H1 (cell line): ENCODE measurements around the gene ZNF524. TPM values are rescaled to one million over a fixed set of nuclear protein-coding genes. Genes with fewer than 3 reads are reported as not detected.

Experiments
- CTCF ChIA-PET: fragments of 300-600 bp; sonication (Branson Sonifier 250); formaldehyde crosslinking; loops from one replicate; lab custom pipeline; 2021; ENCODE audit not compliant: partially characterized antibody; lab: Charles Lee
- POLR2A ChIA-PET: fragments of 300-600 bp; sonication (Branson Sonifier 250); formaldehyde crosslinking; loops from one replicate; lab custom pipeline; 2021; ENCODE audit warnings: inconsistent platforms; ENCODE audit not compliant: partially characterized antibody; lab: Charles Lee
- DNase-seq, 2 experiments: peaks; one replicate each; pipeline versions ENCODE4 v3.0.0 to v3.0.0-alpha.2; 2010 to 2022; ENCODE audit warnings: low spot score in 2 of 2, low read depth in 1 of 2, mixed read lengths in 1 of 2
- FAIRE-seq: peaks from 2 replicates; lab custom pipeline; 2011; peaks lifted over from hg19 to GRCh38; lab: Jason Lieb, UNC
- H2AFZ ChIP-seq: 2 replicates; pipeline ENCODE4 v1.8.1; 2012; ENCODE audit warnings: low read length, inconsistent platforms
- H2AK5ac ChIP-seq: 2 replicates; pipeline ENCODE4 v1.6.1; 2013; ENCODE audit warnings: low read depth, low read length
- H2BK120ac ChIP-seq: replicated peaks from 2 replicates; pipeline ENCODE3; 2013; ENCODE audit warnings: low read depth, low read length, inconsistent platforms
- H2BK12ac ChIP-seq: 2 replicates; pipeline ENCODE4 v1.6.1; 2013; ENCODE audit warnings: low read depth, low read length
- H2BK15ac ChIP-seq: 2 replicates; pipeline ENCODE4 v1.6.1; 2013; ENCODE audit warnings: low read length
- H2BK20ac ChIP-seq: 2 replicates; pipeline ENCODE4 v1.6.1; 2013; ENCODE audit warnings: low read length
- H2BK5ac ChIP-seq: 2 replicates; pipeline ENCODE4 v1.6.1; 2013; ENCODE audit warnings: low read depth, low read length
- H3K14ac ChIP-seq: 2 replicates; pipeline ENCODE4 v1.6.1; 2013; ENCODE audit warnings: inconsistent platforms; ENCODE audit not compliant: insufficient read length
- H3K18ac ChIP-seq: 2 replicates; pipeline ENCODE4 v1.6.1; 2013; ENCODE audit warnings: low read length; ENCODE audit errors: extremely low read depth
- H3K23ac ChIP-seq: 2 replicates; pipeline ENCODE4 v1.6.1; 2013; ENCODE audit warnings: inconsistent platforms; ENCODE audit not compliant: insufficient read length
- H3K23me2 ChIP-seq: 2 replicates; pipeline ENCODE4 v1.6.1; 2013; ENCODE audit warnings: low read depth, low read length
- H3K27ac ChIP-seq: 2 replicates; pipeline ENCODE4 v1.6.1; 2011; ENCODE audit warnings: low read depth, low read length, inconsistent platforms
- H3K27me3 ChIP-seq, 4 experiments: replicated peaks in 1 of 4; 1 replicate in 1 of 4; 2 replicates in 3 of 4; pipeline versions ENCODE4 v1.6.1 to v1.8.1; 2011 to 2013; ENCODE audit warnings: low read length in 3 of 4, mild to moderate bottlenecking in 3 of 4, inconsistent platforms in 2 of 4, mixed read lengths in 2 of 4, moderate library complexity in 1 of 4; ENCODE audit not compliant: control insufficient read depth in 3 of 4, insufficient read depth in 3 of 4; ENCODE audit errors: extremely low read depth in 1 of 4
- H3K36me3 ChIP-seq, 4 experiments: 2 replicates each; pipeline versions ENCODE4 v1.6.1 to v1.8.1; 2011 to 2013; ENCODE audit warnings: mild to moderate bottlenecking in 4 of 4, low read length in 3 of 4, moderate library complexity in 2 of 4, control low read depth in 1 of 4, inconsistent platforms in 1 of 4; ENCODE audit not compliant: insufficient read depth in 4 of 4, control insufficient read depth in 2 of 4
- H3K4ac ChIP-seq: replicated peaks from 2 replicates; pipeline ENCODE3; 2013; ENCODE audit warnings: low read length, low read depth, mixed read lengths, inconsistent platforms; ENCODE audit not compliant: insufficient read length
- H3K4me1 ChIP-seq, 4 experiments: replicated peaks in 1 of 4; 1 replicate in 1 of 4; 2 replicates in 3 of 4; pipeline versions ENCODE4 v1.6.1 to v1.8.1; 2011 to 2013; ENCODE audit warnings: low read length in 3 of 4, inconsistent platforms in 2 of 4, mixed read lengths in 1 of 4; ENCODE audit not compliant: insufficient read depth in 4 of 4, control insufficient read depth in 3 of 4
- H3K4me2 ChIP-seq, 2 experiments: 2 replicates each; pipeline versions ENCODE4 v1.6.1 to v1.8.1; 2011 to 2013; ENCODE audit warnings: low read depth in 2 of 2, low read length in 2 of 2, control low read depth in 1 of 2, inconsistent platforms in 1 of 2, mild to moderate bottlenecking in 1 of 2; ENCODE audit not compliant: insufficient read depth in 1 of 2
- H3K4me3 ChIP-seq, 4 experiments: fragments of 200-600, 300-600 bp in 1 of 4; sonication (generic), shearing (Covaris generic), sonication (Bioruptor Twin) in 1 of 4; 2 replicates each; pipeline versions ENCODE4 v1.5.1 to v1.8.1; 2011 to 2016; ENCODE audit warnings: low read length in 4 of 4, low read depth in 3 of 4, control low read depth in 2 of 4, inconsistent platforms in 2 of 4, mild to moderate bottlenecking in 2 of 4, mixed read lengths in 1 of 4, moderate library complexity in 1 of 4; ENCODE audit not compliant: insufficient read depth in 2 of 4; ENCODE audit errors: extremely low read depth in 1 of 4
- H3K56ac ChIP-seq: replicated peaks from 2 replicates; pipeline ENCODE3; 2013; ENCODE audit warnings: low read depth, mild to moderate bottlenecking, mixed read lengths, low read length, inconsistent platforms; ENCODE audit not compliant: insufficient read length
- H3K79me1 ChIP-seq: 2 replicates; pipeline ENCODE4 v1.6.1; 2013; ENCODE audit warnings: low read depth, low read length, control low read depth
- H3K79me2 ChIP-seq, 2 experiments: 2 replicates each; pipeline versions ENCODE4 v1.6.1 to v1.8.1; 2012 to 2013; ENCODE audit warnings: low read length in 2 of 2, mild to moderate bottlenecking in 2 of 2, inconsistent platforms in 1 of 2; ENCODE audit not compliant: insufficient read depth in 2 of 2, control insufficient read depth in 1 of 2
- H3K9ac ChIP-seq, 4 experiments: replicated peaks in 1 of 4; 1 replicate in 1 of 4; 2 replicates in 3 of 4; pipeline versions ENCODE4 v1.6.1 to v1.8.1; 2011 to 2013; ENCODE audit warnings: low read depth in 3 of 4, low read length in 3 of 4, control low read depth in 2 of 4, mild to moderate bottlenecking in 2 of 4, moderate library complexity in 2 of 4, inconsistent platforms in 1 of 4; ENCODE audit errors: extremely low read depth in 1 of 4
- H3K9me3 ChIP-seq, 2 experiments: 2 replicates each; pipeline versions ENCODE4 v1.6.1 to v1.8.1; 2012 to 2013; ENCODE audit warnings: mild to moderate bottlenecking in 2 of 2, moderate library complexity in 2 of 2, control low read depth in 1 of 2, inconsistent platforms in 1 of 2, low read depth in 1 of 2, low read length in 1 of 2, mixed read lengths in 1 of 2; ENCODE audit not compliant: insufficient read depth in 2 of 2
- H4K20me1 ChIP-seq, 2 experiments: replicated peaks in 1 of 2; 2 replicates each; pipeline versions ENCODE3 to v1.8.1; 2011 to 2013; ENCODE audit warnings: inconsistent platforms in 2 of 2, low read length in 2 of 2, mild to moderate bottlenecking in 1 of 2; ENCODE audit not compliant: insufficient read depth in 2 of 2, control insufficient read depth in 1 of 2
- H4K5ac ChIP-seq: 2 replicates; pipeline ENCODE4 v1.6.1; 2013; ENCODE audit warnings: low read length, low read depth, mixed read lengths, inconsistent platforms; ENCODE audit not compliant: insufficient read length
- H4K8ac ChIP-seq: 2 replicates; pipeline ENCODE4 v1.8.0; 2013; ENCODE audit warnings: mild to moderate bottlenecking, moderate library complexity, low read length, inconsistent platforms; ENCODE audit not compliant: insufficient read depth; ENCODE audit errors: extremely low read depth
- H4K91ac ChIP-seq: replicated peaks from 2 replicates; pipeline ENCODE3; 2013; ENCODE audit warnings: low read length, mixed read lengths, inconsistent platforms; ENCODE audit not compliant: insufficient read length
- BRCA1 ChIP-seq: IDR thresholded peaks from 2 replicates; pipeline ENCODE4 v1.6.1; 2012; ENCODE audit warnings: low read depth, low read length, improper control_type of control experiment
- CBX8 ChIP-seq: fragments of 300-800, 300-1000 bp; sonication (generic); IDR thresholded peaks from 2 replicates; pipeline ENCODE4 v1.7.1; 2016; ENCODE audit warnings: low read depth, low read length, borderline replicate concordance
- CHD1 ChIP-seq: IDR thresholded peaks from 2 replicates; pipeline ENCODE4 v1.6.1; 2012; ENCODE audit warnings: low read depth, low read length, improper control_type of control experiment
- CREB1 ChIP-seq: IDR thresholded peaks from 2 replicates; pipeline ENCODE4 v1.6.1; 2012; ENCODE audit warnings: inconsistent platforms
- CTBP2 ChIP-seq: IDR thresholded peaks from 2 replicates; pipeline ENCODE4 v1.7.0; 2011; ENCODE audit warnings: borderline replicate concordance, mild to moderate bottlenecking, moderate library complexity, mixed read lengths, low read length; ENCODE audit not compliant: insufficient read depth, insufficient read length
- EGR1 ChIP-seq: IDR thresholded peaks from 2 replicates; pipeline ENCODE4 v1.6.1; 2011; ENCODE audit warnings: low read depth, low read length, borderline replicate concordance
- GABPA ChIP-seq: IDR thresholded peaks from 2 replicates; pipeline ENCODE4 v1.6.1; 2011; ENCODE audit warnings: mild to moderate bottlenecking, low read length, moderate library complexity, borderline replicate concordance; ENCODE audit not compliant: insufficient read depth
- JUND ChIP-seq: IDR thresholded peaks from 2 replicates; pipeline ENCODE4 v1.6.1; 2011; ENCODE audit warnings: mild to moderate bottlenecking, improper control_type of control experiment, low read length
- NANOG ChIP-seq: IDR thresholded peaks from 2 replicates; pipeline ENCODE4 v1.6.1; 2011; ENCODE audit warnings: low read length, low read depth, mild to moderate bottlenecking, inconsistent platforms; ENCODE audit not compliant: insufficient read depth, poor library complexity, severe bottlenecking
- POLR2A ChIP-seq, 2 experiments: IDR thresholded peaks; 1 replicate in 1 of 2; 2 replicates in 1 of 2; pipeline ENCODE4 v1.6.1; 2011; ENCODE audit warnings: low read depth in 2 of 2, low read length in 2 of 2, mild to moderate bottlenecking in 2 of 2; ENCODE audit errors: control extremely low read depth in 1 of 2
- POLR2AphosphoS5 ChIP-seq: IDR thresholded peaks from 2 replicates; pipeline ENCODE4 v1.6.1; 2011; ENCODE audit warnings: low read depth, low read length
- POU5F1 ChIP-seq: IDR thresholded peaks from 2 replicates; pipeline ENCODE4 v1.6.1; 2011; ENCODE audit warnings: low read depth, mild to moderate bottlenecking, low read length, moderate library complexity
- RFX5 ChIP-seq: IDR thresholded peaks from 2 replicates; pipeline ENCODE4 v1.6.1; 2011; ENCODE audit warnings: low read depth, low read length, improper control_type of control experiment, borderline replicate concordance
- TCF12 ChIP-seq: IDR thresholded peaks from 2 replicates; pipeline ENCODE4 v1.6.1; 2011; ENCODE audit warnings: low read depth, mild to moderate bottlenecking, low read length
- WGBS, 2 experiments: shearing (Covaris generic) in 1 of 2; methylation state at CpG; one replicate each; pipeline versions ENCODE4 v1.1.6 to v1.1.7; 2013 to 2015; ENCODE audit warnings: low lambda C conversion rate in 2 of 2, mixed read lengths in 2 of 2, inconsistent platforms in 1 of 2, low coverage in 1 of 2, missing lambda C conversion rate in 1 of 2; ENCODE audit not compliant: insufficient replicate concordance in 2 of 2, insufficient coverage in 1 of 2, insufficient read length in 1 of 2; ENCODE audit errors: extremely low coverage in 1 of 2, missing lambda C conversion rate in 1 of 2; 5-methylcytosine and 5-hydroxymethylcytosine counted together
- polyA plus RNA-seq, 7 experiments: library from polyadenylated mRNA; depleted of rRNA in 3 of 7; stranded (reverse) in 5 of 7; unstranded in 2 of 7; fragments of >200 nt in 5 of 7; fragments of 200-250 nt in 2 of 7; gene quantifications; 1 replicate in 5 of 7; 2 replicates in 1 of 7; 4 replicates in 1 of 7; pipeline versions ENCODE4 v1.2.1 to v1.2.3, GENCODE V29; 2011 to 2013; ENCODE audit warnings: missing spikeins in 2 of 7, mixed read lengths in 2 of 7
- total RNA-seq: library from RNA; stranded (reverse); fragmentation: NEBNext Ultra II Directional; extraction: Animal tissue kit (Norgen Biotek cat#: 25700); gene quantifications from 2 replicates; pipeline ENCODE4 v1.2.1, GENCODE V29; 2021

Gene ZNF524
- total and polyA plus RNA-seq, 2 of the 8 experiments (the other 6 are each of a cell fraction or from before 2014, with no cell fraction given): 4.4 to 4.7 TPM

- H3K4me2 ChIP-seq: peak overlapping the region in 1 of 2 experiments; percentile 74; a peak in 2 of 4 replicates
- no peak overlapping the region for H2AFZ ChIP-seq
- peaks cover 0 to 10% (median 8%) of the 10 kb centered on the region in 4 experiments; a peak in 3 of 8 replicates for H3K36me3 ChIP-seq
- no peak overlapping the region for H2BK15ac ChIP-seq
- H3K14ac ChIP-seq: no peak overlapping the region
- no peak overlapping the region for H2BK5ac ChIP-seq
- no peak overlapping the region; the same call in 1 of the 2 replicates for H3K18ac ChIP-seq
- no peak overlapping the region for H4K8ac ChIP-seq
- no peak overlapping the region for H3K9ac ChIP-seq
- H3K79me2 ChIP-seq: no peaks in the 10 kb centered on the region
- no peak overlapping the region for H2BK120ac ChIP-seq
- H3K23me2 ChIP-seq: peaks cover 4% of the 10 kb centered on the region
- 82% methylated on average over 10 of the region's 10 CpGs; no CpG with 5 or more reads in 1 of the 2 experiments for WGBS, 2 experiments
- H3K27me3 ChIP-seq: peaks cover 0 to 2% (median 0%) of the 10 kb centered on the region in 4 experiments; a peak in 2 of 7 replicates
- H4K5ac ChIP-seq: no peak overlapping the region
- H3K79me1 ChIP-seq: no peaks in the 10 kb centered on the region; the same call in 1 of the 2 replicates
- no peak overlapping the region for H2BK12ac ChIP-seq
- no peak overlapping the region for H3K4ac ChIP-seq
- H3K9me3 ChIP-seq: no peaks in the 10 kb centered on the region
- H2BK20ac ChIP-seq: no peak overlapping the region
- H4K91ac ChIP-seq: no peak overlapping the region
- 0 out of 2 replicates have a peak overlapping the region, but pooled peaks have one; percentile 65 for H2AK5ac ChIP-seq
- POLR2A ChIA-PET: interaction anchor here (1.0 to 2.7 kb wide), 3 partner anchors 13 to 45 kb away, joined by 3 to 18 read pairs (median 3); partner anchors contain the start of gene ZNF865
- DNase-seq (peak in 1 of 2 experiments; percentile 47), FAIRE-seq (peak; percentile 36)
- CTCF ChIA-PET: no interaction called here
- peaks cover 0 to 8% (median 4%) of the 10 kb centered on the region in 4 experiments; a peak in 4 of 7 replicates for H3K4me1 ChIP-seq
- H3K4me3 ChIP-seq: no peak overlapping the region
- no peak overlapping the region for H3K56ac ChIP-seq
- H3K23ac ChIP-seq: no peak overlapping the region
- H4K20me1 ChIP-seq: peaks cover 0 to 2% of the 10 kb centered on the region in 2 experiments
- no peak overlapping the region for H3K27ac ChIP-seq
- no peak for TF ChIP-seq RFX5
- TF ChIP-seq GABPA: no peak
- TF ChIP-seq POLR2A (IDR thresholded peaks at IDR 0.05; ENCODE audit: control extremely low read depth in 1 of 2, low read depth in 2 of 2, low read length in 2 of 2): no peak
- TF ChIP-seq POU5F1: no peak
- no peak for TF ChIP-seq TCF12
- no peak for TF ChIP-seq CREB1
- no peak for TF ChIP-seq CBX8
- no peak for TF ChIP-seq CTBP2
- no peak for TF ChIP-seq EGR1
- peak; percentile 42 for TF ChIP-seq POLR2AphosphoS5
- TF ChIP-seq NANOG: no peak
- TF ChIP-seq CHD1: peak; percentile 94
- peak; percentile 95 for TF ChIP-seq JUND
- no peak for TF ChIP-seq BRCA1
Observed at GRCh38 chr19:55591555-55591954, 8.5 kb upstream of the ZNF524 start.
